CD4-positive, alpha-beta T cell (primary cell): ENCODE measurements around the gene SELENOV. TPM values are rescaled to one million over a fixed set of nuclear protein-coding genes. Genes with fewer than 3 reads are reported as not detected.
A peak's percentile ranks its signal among the peaks of the same experiment; 100 is the strongest.

Source experiments
- ATAC-seq: fragments of 200-7000 bp; cut with Tn5 transposase; one replicate; pipeline ENCODE4 v1.10.0; 2022; ENCODE audit warnings: mild to moderate bottlenecking; ENCODE audit not compliant: poor library complexity
- CTCF ChIA-PET: fragments of 350-600 bp; sonication (Branson Sonifier 250); formaldehyde crosslinking; loops from one replicate; lab custom pipeline; 2021; ENCODE audit warnings: antibody characterized with exemption, inconsistent platforms; lab: Charles Lee
- POLR2A ChIA-PET: fragments of 350-600 bp; sonication (Branson Sonifier 250); formaldehyde crosslinking; loops from one replicate; lab custom pipeline; 2021; ENCODE audit warnings: antibody characterized with exemption, inconsistent platforms; lab: Charles Lee
- DNase-seq, 14 experiments: peaks; one replicate each; pipeline ENCODE4 v3.0.0-alpha.2; 2013 to 2020; ENCODE audit warnings: mixed read lengths in 2 of 14
- H3K27ac ChIP-seq, 2 donors: one replicate each; pipeline versions ENCODE4 v1.5.1 to v1.7.0; 2013; ENCODE audit warnings: low read length in 2 of 2, low read depth in 1 of 2, mild to moderate bottlenecking in 1 of 2
- H3K27me3 ChIP-seq, 2 experiments: 1 replicate in 1 of 2; 2 replicates in 1 of 2; pipeline versions ENCODE4 v1.6.1 to v1.7.0; 2013; ENCODE audit warnings: low read length in 2 of 2, control low read depth in 1 of 2, mild to moderate bottlenecking in 1 of 2, moderate library complexity in 1 of 2; ENCODE audit not compliant: insufficient read depth in 2 of 2, control insufficient read depth in 1 of 2
- H3K36me3 ChIP-seq: one replicate; pipeline ENCODE4 v1.6.1; 2013; ENCODE audit warnings: low read length, control low read depth; ENCODE audit not compliant: insufficient read depth
- H3K4me1 ChIP-seq: one replicate; pipeline ENCODE4 v1.6.1; 2013; ENCODE audit warnings: low read length, control low read depth; ENCODE audit not compliant: insufficient read depth
- H3K4me3 ChIP-seq: one replicate; pipeline ENCODE4 v1.5.1; 2013; ENCODE audit warnings: mild to moderate bottlenecking, low read length, moderate library complexity
- H3K9me3 ChIP-seq, 2 experiments: 1 replicate in 1 of 2; 2 replicates in 1 of 2; pipeline versions ENCODE4 v1.6.1 to v1.7.0; 2013; ENCODE audit warnings: low read length in 2 of 2, mild to moderate bottlenecking in 2 of 2, control low read depth in 1 of 2, moderate library complexity in 1 of 2; ENCODE audit not compliant: control insufficient read depth in 1 of 2, insufficient read depth in 1 of 2
- H3K27ac Mint-ChIP-seq: one replicate; pipeline ENCODE4 v1.8.0; 2020; ENCODE audit warnings: mixed read lengths
- H3K27me3 Mint-ChIP-seq: one replicate; pipeline ENCODE4 v1.8.0; 2021; ENCODE audit warnings: mixed read lengths
- H3K36me3 Mint-ChIP-seq: one replicate; pipeline ENCODE4 v1.8.0; 2021; ENCODE audit warnings: low read depth, mixed read lengths
- H3K4me1 Mint-ChIP-seq: one replicate; pipeline ENCODE4 v1.8.0; 2021; ENCODE audit warnings: low read depth, mixed read lengths
- H3K4me3 Mint-ChIP-seq: one replicate; pipeline ENCODE4 v1.8.0; 2020; ENCODE audit warnings: mild to moderate bottlenecking, mixed read lengths
- H3K9me3 Mint-ChIP-seq: one replicate; pipeline ENCODE4 v1.8.0; 2020; ENCODE audit warnings: mixed read lengths
- intact Hi-C, 2 experiments: fragments of 100-400 bp; cut with DNase I in 1 of 2; cut with micrococcal nuclease in 1 of 2; formaldehyde crosslinking; loops; one replicate each; pipeline versions ENCODE4 v1.15.1 to v1.9.0; 2023 to 2025; cut with DNase I, micrococcal nuclease
- total RNA-seq, 174 experiments: library from RNA in 2 of 174; stranded (reverse) in 2 of 174; gene quantifications; one replicate each; pipeline ENCODE4 v1.2.3 and lab custom pipeline; 2021 to 2026
- TF ChIP-seq, protein P1 (sequence below): fragments of 200-600 bp; IDR thresholded peaks from one replicate; pipeline ENCODE4 v1.8.0; 2022; ENCODE audit warnings: antibody characterized with exemption, mild to moderate bottlenecking

The SELENOV gene
- total RNA-seq, 2 experiments from 2014 or later: not detected

DNA sequence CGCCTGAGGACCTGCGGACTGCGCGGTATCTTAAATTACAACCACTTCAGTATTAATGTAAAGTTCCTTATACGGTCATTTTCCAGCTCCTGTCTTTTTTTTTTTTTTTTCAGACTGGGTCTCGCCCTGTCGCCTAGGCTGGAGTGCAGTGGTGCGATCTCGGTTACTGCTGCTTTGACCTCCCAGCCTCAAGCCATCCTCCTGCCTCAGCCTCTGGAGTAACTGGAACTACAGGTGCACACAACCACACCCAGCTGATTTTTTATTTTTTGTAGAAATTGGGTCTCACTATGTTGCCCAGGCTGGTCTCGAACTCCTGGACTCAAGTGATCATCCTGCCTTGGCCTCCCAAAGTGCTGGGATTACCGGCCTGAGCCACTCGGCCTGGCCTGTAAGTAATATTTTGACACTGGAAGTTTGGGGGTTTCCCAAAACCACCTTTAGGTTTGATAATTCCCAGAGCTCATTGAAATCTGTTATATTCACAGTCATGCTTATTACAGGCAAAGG, 18.1 kb downstream of the SELENOV start:
- CTCF ChIA-PET: interaction anchor here (0.6 to 2.2 kb wide), 13 partner anchors 9 to 411 kb away, joined by 3 to 17 read pairs (median 4); partner anchors contain the start of genes DLL3 and PLEKHG2
- ATAC-seq: peak; percentile 16
- Mint-ChIP-seq H3K36me3 (peaks cover 8% of the 10 kb centered on the region), H3K27ac (peak overlapping the region; percentile 86), H3K9me3 (no peaks in the 10 kb centered on the region), H3K27me3 (no peaks in the 10 kb centered on the region), H3K4me1 (peaks cover 45% of the 10 kb centered on the region), H3K4me3 (peak overlapping the region; percentile 96)
- H3K27me3 ChIP-seq: no peaks in the 10 kb centered on the region
- peak overlapping the region; percentile 79 for H3K4me3 ChIP-seq
- TF ChIP-seq, protein P1, sequence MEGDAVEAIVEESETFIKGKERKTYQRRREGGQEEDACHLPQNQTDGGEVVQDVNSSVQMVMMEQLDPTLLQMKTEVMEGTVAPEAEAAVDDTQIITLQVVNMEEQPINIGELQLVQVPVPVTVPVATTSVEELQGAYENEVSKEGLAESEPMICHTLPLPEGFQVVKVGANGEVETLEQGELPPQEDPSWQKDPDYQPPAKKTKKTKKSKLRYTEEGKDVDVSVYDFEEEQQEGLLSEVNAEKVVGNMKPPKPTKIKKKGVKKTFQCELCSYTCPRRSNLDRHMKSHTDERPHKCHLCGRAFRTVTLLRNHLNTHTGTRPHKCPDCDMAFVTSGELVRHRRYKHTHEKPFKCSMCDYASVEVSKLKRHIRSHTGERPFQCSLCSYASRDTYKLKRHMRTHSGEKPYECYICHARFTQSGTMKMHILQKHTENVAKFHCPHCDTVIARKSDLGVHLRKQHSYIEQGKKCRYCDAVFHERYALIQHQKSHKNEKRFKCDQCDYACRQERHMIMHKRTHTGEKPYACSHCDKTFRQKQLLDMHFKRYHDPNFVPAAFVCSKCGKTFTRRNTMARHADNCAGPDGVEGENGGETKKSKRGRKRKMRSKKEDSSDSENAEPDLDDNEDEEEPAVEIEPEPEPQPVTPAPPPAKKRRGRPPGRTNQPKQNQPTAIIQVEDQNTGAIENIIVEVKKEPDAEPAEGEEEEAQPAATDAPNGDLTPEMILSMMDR: peak; percentile 48
- intact Hi-C loops: loop anchor here (5.0 to 10.0 kb wide), 6 partner anchors 136 to 421 kb away; partner anchors contain the start of genes SAMD4B (in 2 of the 2), MED29 (in 1 of the 2), PAF1 (in 1 of the 2) and PAK4 (in 1 of the 2)
- H3K9me3 ChIP-seq: no peaks in the 10 kb centered on the region
- no peaks in the 10 kb centered on the region for H3K36me3 ChIP-seq
- no peak for DNase-seq
- POLR2A ChIA-PET: interaction anchor here (0.6 to 2.9 kb wide), 10 partner anchors 9 to 137 kb away, joined by 3 to 17 read pairs (median 5); partner anchors contain the start of genes RPS16, SUPT5H and TIMM50
- H3K27ac ChIP-seq: no peak overlapping the region
- peaks cover 19% of the 10 kb centered on the region for H3K4me1 ChIP-seq

DNA sequence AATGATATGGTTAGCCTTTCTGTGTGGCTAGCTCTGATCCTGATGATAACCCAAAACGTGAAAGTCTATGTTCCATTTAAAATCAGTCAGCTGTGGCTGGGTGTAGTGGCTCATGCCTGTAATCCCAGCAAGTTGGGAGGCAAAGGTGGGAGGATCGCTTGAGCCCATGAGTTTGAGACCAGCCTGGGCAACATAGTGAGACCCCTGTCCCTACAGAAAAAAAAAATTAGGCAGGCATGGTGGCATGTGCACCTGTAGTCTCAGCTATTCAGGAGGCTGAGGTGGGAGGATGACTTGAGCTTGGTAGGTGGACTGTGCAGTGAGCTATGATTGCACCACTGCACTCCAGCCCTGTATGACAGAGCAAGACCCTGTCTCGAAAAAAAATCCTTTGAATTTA, 18.9 kb downstream of the SELENOV start:
- H3K4me1 Mint-ChIP-seq: peaks cover 46% of the 10 kb centered on the region
- ATAC-seq (no peak), DNase-seq (no peak)
- Histone ChIP-seq H3K27ac (no peak overlapping the region), H3K4me1 (peaks cover 19% of the 10 kb centered on the region), H3K4me3 (no peak overlapping the region), H3K27me3 (no peaks in the 10 kb centered on the region), H3K9me3 (no peaks in the 10 kb centered on the region), H3K36me3 (no peaks in the 10 kb centered on the region)
- no peak overlapping the region for H3K4me3 Mint-ChIP-seq
- peaks cover 4% of the 10 kb centered on the region for H3K36me3 Mint-ChIP-seq
- H3K27me3 Mint-ChIP-seq: no peaks in the 10 kb centered on the region
- H3K9me3 Mint-ChIP-seq: no peaks in the 10 kb centered on the region
- intact Hi-C loops: loop anchor here (5.0 to 10.0 kb wide), 6 partner anchors 136 to 421 kb away; partner anchors contain the start of genes SAMD4B (in 2 of the 2), MED29 (in 1 of the 2), PAF1 (in 1 of the 2) and PAK4 (in 1 of the 2)
- TF ChIP-seq, protein P1: no peak
- no peak overlapping the region for H3K27ac Mint-ChIP-seq
- ChIA-PET POLR2A (interaction anchor here (0.9 to 2.9 kb wide), 5 partner anchors 8 to 131 kb away, joined by 3 to 17 read pairs (median 3); partner anchors contain the start of genes RPS16 and SUPT5H), CTCF (interaction anchor here (1.8 to 2.2 kb wide), 5 partner anchors 8 to 136 kb away, joined by 7 to 17 read pairs (median 10); partner anchors contain the start of gene DLL3)

DNA sequence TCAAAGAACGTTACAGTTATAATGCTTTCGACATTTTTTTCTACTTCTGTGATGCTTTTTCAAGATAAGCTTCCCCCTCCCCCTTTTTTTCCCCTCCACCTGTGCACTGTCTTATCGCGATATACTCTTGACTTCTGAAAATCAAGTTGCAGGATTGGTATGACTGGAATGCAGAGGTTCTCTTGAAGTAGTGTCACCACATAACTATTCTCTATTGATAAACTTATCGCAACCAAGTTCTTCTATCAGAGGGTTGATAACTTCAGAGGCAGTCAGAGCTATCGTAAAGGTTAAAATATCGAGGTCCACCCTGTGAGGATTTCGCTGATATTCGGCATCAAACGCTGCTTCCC, 24.2 kb downstream of the SELENOV start:
- Mint-ChIP-seq H3K27ac (peak overlapping the region; percentile 96), H3K9me3 (no peaks in the 10 kb centered on the region), H3K36me3 (peaks cover 10% of the 10 kb centered on the region), H3K27me3 (no peaks in the 10 kb centered on the region), H3K4me3 (peak overlapping the region; percentile 86), H3K4me1 (peaks cover 65% of the 10 kb centered on the region)
- Histone ChIP-seq H3K4me1 (peaks cover 26% of the 10 kb centered on the region), H3K27ac (peak overlapping the region; percentile 72 to 93), H3K4me3 (peak overlapping the region; percentile 73), H3K27me3 (no peaks in the 10 kb centered on the region), H3K36me3 (no peaks in the 10 kb centered on the region), H3K9me3 (no peaks in the 10 kb centered on the region)
- ChIA-PET CTCF (interaction anchor here (1.0 to 1.4 kb wide), 2 partner anchors 12 to 37 kb away, joined by 3 to 6 read pairs; no protein-coding TSS in a partner anchor), POLR2A (interaction anchor here (1.1 to 2.1 kb wide), 5 partner anchors 8 to 148 kb away, joined by 3 to 9 read pairs (median 6); partner anchors contain the start of genes MED29, PAF1, RPS16 and SUPT5H)
- intact Hi-C loops: loop anchor here in 1 of 2 experiments (2.0 to 10.0 kb wide), 3 partner anchors 102 to 414 kb away; partner anchors contain the start of genes PAK4 and SAMD4B
- TF ChIP-seq, protein P1: no peak
- peak in 2 of 14 experiments; percentile 39 to 40 for DNase-seq
- no peak for ATAC-seq
